Activated T-cell treated with anti-CD3 and anti-CD28 coated beads, Interleukin-2, amount 50 U/mL, for 72 hours (primary cell): ENCODE measurements around the gene BDH1. TPM values are rescaled to one million over a fixed set of nuclear protein-coding genes. Genes with fewer than 3 reads are reported as not detected.
"Not testable (repeated sequence)": the region's sequence is repeated elsewhere in the genome, so short reads cannot be mapped to it uniquely, and the experiment has no call there.

ENCODE experiments used
- ATAC-seq, 2 donors: fragments of 150-1000 bp; cut with Tn5 transposase; replicated peaks in 1 of 2; 2 replicates each; pipeline ENCODE4 v1.10.0; 2021; ENCODE audit warnings: moderate library complexity in 2 of 2, mild to moderate bottlenecking in 1 of 2
- DNase-seq, 2 donors: peaks; one replicate each; pipeline ENCODE4 v3.0.0; 2021 to 2022; ENCODE audit warnings: mixed read lengths in 1 of 2
- H3K27ac Mint-ChIP-seq: one replicate; pipeline ENCODE4 v1.8.0; 2022; ENCODE audit warnings: mild to moderate bottlenecking, moderate library complexity, mixed read lengths
- H3K27me3 Mint-ChIP-seq: one replicate; pipeline ENCODE4 v1.8.0; 2022; ENCODE audit warnings: low read depth, mixed read lengths
- H3K36me3 Mint-ChIP-seq, 2 donors: one replicate each; pipeline ENCODE4 v1.8.0; 2022; ENCODE audit warnings: mixed read lengths in 2 of 2, mild to moderate bottlenecking in 1 of 2; ENCODE audit not compliant: insufficient read depth in 2 of 2
- H3K4me1 Mint-ChIP-seq: one replicate; pipeline ENCODE4 v1.8.0; 2022; ENCODE audit warnings: low read depth, mixed read lengths
- H3K4me3 Mint-ChIP-seq, 2 donors: one replicate each; pipeline ENCODE4 v1.8.0; 2022; ENCODE audit warnings: mild to moderate bottlenecking in 2 of 2, mixed read lengths in 2 of 2, moderate library complexity in 2 of 2
- H3K9me3 Mint-ChIP-seq, 2 donors: one replicate each; pipeline ENCODE4 v1.8.0; 2022; ENCODE audit warnings: mixed read lengths in 2 of 2
- total RNA-seq, 2 donors: library from RNA; stranded (reverse); gene quantifications; one replicate each; pipeline ENCODE4 v1.2.3, GENCODE V29; 2022

The BDH1 gene
- total RNA-seq, 2 donors from 2014 or later, result 76.9 to 92.5 TPM

DNA sequence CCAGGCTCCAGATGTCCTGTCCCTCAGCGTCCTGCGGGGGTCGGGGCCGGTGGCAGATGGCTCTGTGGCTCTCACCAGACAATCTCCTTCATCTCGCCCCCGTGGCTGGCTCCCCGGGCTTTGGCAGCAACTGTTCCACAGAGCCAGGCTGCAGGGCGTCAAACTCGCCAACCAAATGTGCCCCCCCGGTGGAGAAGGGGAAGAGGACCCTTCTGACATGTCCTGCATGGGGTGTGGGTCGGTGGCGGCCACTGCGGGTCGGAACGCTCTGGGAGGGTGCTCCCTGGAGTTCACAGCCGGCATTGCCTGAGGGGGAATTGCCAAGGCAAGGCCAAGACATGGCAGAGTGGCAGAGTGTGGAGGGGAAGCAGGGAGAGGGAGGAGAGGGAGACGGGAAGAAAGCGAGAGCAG, 36.0 kb downstream of the BDH1 start:
- peaks cover 0 to 3% of the 10 kb centered on the region in 2 donors for H3K9me3 Mint-ChIP-seq
- no peak overlapping the region for H3K4me3 Mint-ChIP-seq
- H3K27me3 Mint-ChIP-seq, result no peaks in the 10 kb centered on the region
- H3K36me3 Mint-ChIP-seq, result peaks cover 9 to 28% of the 10 kb centered on the region in 2 donors
- peaks cover 16% of the 10 kb centered on the region for H3K4me1 Mint-ChIP-seq
- DNase-seq, result no peak
- ATAC-seq, result no peak
- no peak overlapping the region for H3K27ac Mint-ChIP-seq

DNA sequence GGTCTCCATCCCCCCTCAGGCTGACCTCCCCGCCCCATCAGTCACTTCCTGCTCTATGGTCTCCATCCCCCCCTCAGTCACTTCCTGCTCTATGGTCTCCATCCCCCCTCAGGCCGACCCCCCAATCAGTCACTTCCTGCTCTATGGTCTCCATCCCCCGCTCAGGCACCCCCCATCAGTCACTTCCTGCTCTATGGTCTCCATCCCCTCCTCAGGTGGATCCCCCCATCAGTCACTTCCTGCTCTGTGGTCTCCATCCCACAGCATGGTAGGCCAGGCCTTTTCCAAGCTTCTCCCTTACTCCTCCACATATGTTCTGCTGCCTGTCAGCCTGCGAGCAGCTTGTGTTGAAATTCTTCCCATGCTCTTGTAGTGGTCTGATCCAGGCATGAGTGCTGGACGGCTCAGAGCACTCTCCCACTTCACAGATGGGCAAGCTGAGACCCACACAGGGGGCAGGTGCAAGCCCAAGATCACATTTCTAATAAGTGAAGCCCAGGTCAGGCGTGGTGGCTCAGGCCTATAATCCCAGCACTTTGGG, 36.8 kb downstream of the BDH1 start:
- ATAC-seq, result no peak
- Mint-ChIP-seq H3K9me3 (peaks cover 0 to 3% of the 10 kb centered on the region in 2 donors), H3K4me1 (peaks cover 16% of the 10 kb centered on the region), H3K27me3 (no peaks in the 10 kb centered on the region), H3K36me3 (peaks cover 9 to 24% of the 10 kb centered on the region in 2 donors), H3K27ac (peak overlapping the region; percentile 29), H3K4me3 (no peak overlapping the region)
- no peak for DNase-seq

DNA sequence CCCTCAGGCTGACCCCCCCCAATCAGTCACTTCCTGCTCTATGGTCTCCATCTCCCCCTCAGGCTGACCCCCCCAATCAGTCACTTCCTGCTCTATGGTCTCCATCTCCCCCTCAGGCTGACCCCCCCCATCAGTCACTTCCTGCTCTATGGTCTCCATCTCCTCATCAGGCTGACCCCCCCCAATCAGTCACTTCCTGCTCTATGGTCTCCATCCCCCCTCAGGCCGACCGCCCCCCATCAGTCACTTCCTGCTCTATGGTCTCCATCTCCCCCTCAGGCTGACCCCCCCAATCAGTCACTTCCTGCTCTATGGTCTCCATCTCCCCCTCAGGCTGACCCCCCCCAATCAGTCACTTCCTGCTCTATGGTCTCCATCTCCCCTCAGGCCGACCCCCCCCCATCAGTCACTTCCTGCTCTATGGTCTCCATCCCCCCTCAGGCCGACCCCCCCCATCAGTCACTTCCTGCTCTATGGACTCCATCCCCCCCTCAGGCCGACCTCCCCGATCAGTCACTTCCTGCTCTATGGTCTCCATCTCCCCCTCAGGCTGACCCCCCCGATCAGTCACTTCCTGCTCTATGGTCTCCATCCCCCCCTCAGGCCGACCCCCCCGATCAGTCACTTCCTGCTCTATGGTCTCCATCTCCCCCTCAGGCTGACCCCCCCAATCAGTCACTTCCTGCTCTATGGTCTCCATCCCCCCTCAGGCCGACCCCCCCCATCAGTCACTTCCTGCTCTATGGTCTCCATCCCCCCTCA, 37.7 kb downstream of the BDH1 start:
- Mint-ChIP-seq H3K36me3 (peaks cover 9 to 25% of the 10 kb centered on the region in 2 donors), H3K4me1 (peaks cover 16% of the 10 kb centered on the region)
- H3K27me3 Mint-ChIP-seq, H3K9me3 Mint-ChIP-seq, DNase-seq, ATAC-seq, H3K27ac Mint-ChIP-seq, H3K4me3 Mint-ChIP-seq: not testable (repeated sequence)

DNA sequence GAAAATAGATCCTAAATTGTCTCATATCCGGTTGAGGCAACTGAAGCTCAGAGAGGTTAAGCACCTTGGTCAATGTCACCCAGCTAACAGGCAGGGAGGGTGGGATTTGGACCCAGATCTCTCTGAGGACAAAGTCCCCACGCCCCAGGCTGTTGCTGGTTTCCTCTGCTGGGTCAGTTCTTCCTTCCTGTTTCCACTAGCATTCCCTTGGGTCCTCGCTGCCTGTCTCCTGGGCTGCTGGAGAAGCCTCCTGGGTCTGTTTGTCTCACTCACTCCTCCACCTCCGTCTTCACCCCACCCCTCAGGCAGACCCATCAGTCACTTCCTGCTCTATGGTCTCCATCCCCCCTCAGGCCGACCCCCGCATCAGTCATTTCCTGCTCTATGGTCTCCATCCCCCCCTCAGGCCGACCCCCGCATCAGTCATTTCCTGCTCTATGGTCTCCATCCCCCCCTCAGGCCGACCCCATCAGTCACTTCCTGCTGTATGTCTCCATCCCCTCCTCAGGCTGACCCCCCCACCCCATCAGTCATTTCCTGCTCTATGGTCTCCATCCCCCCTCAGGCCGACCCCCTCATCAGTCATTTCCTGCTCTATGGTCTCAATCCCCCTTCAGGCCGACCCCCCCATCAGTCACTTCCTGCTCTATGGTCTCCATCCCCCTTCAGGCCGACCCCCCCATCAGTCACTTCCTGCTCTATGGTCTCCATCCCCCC, 38.7 kb downstream of the BDH1 start:
- peaks cover 8 to 21% of the 10 kb centered on the region in 2 donors for H3K36me3 Mint-ChIP-seq
- H3K27ac Mint-ChIP-seq, result peak overlapping the region; percentile 38
- H3K4me1 Mint-ChIP-seq, result peaks cover 16% of the 10 kb centered on the region
- not testable (repeated sequence) for H3K4me3 Mint-ChIP-seq, H3K27me3 Mint-ChIP-seq, H3K9me3 Mint-ChIP-seq
- DNase-seq (peak in 1 of 2 donors; percentile 21), ATAC-seq (peak in 1 of 2 donors; percentile 25)

DNA sequence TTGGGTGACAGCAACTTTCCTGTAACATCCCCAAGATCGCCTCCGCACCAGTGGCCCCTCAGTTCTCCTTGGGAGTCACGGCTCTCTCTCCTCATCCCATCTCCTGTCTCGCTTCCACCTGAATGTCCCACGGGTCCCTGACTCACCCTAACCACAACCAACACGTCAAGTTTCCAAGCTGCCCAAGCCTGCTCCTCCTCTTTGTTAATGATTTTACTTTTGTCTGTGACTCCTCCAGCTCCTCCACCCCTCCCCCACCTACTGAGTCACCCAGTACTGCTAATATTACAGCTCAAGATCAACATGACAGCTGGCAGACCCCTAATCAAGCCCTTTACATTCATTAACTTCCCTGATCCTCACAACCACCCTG, 39.3 kb downstream of the BDH1 start:
- H3K4me3 Mint-ChIP-seq, result peak overlapping the region in 1 of 2 donors; percentile 11

DNA sequence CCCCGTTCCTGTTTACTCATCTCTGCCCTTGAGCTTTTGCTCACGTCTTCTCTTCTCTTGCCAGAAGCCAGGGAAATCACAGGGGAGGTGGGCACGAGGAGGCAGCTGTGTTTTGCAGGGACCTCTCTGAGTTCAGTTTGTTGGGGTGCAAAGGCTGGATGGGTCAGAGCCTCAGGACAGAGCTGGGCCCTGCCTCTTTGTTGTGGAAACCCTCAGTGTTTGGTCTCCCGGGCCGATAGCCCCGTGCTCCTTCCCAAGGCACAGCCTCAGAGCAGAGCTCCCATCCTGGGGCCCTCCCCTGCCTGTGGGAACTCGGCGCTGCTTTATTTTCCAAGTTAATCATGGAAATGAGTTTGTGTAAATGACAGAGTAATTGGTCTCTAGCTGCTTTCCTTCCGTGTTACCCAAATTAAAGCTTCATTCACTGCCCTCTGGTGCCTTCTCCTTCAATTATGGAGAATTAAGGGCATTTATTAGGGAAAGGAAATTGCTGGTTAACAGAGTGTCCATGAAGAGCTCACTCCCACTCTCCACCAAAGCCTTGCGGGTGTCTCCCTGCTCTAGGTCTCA, 40.9 kb downstream of the BDH1 start:
- H3K27me3 Mint-ChIP-seq, result no peaks in the 10 kb centered on the region
- peaks cover 0 to 3% of the 10 kb centered on the region in 2 donors for H3K9me3 Mint-ChIP-seq
- H3K4me3 Mint-ChIP-seq, result no peak overlapping the region
- peaks cover 20% of the 10 kb centered on the region for H3K4me1 Mint-ChIP-seq
- H3K27ac Mint-ChIP-seq, result no peak overlapping the region
- ATAC-seq (no peak), DNase-seq (no peak)
- H3K36me3 Mint-ChIP-seq, result peaks cover 7 to 25% of the 10 kb centered on the region in 2 donors

More for the DNA sequence above, 39.3 kb downstream of the BDH1 start:
- Mint-ChIP-seq H3K9me3 (peaks cover 0 to 3% of the 10 kb centered on the region in 2 donors), H3K27ac (peak overlapping the region; percentile 5), H3K36me3 (peaks cover 7 to 23% of the 10 kb centered on the region in 2 donors), H3K4me1 (peaks cover 16% of the 10 kb centered on the region), H3K27me3 (no peaks in the 10 kb centered on the region)
- DNase-seq (peak in 1 of 2 donors; percentile 25), ATAC-seq (peak; percentile 14 to 29)

DNA sequence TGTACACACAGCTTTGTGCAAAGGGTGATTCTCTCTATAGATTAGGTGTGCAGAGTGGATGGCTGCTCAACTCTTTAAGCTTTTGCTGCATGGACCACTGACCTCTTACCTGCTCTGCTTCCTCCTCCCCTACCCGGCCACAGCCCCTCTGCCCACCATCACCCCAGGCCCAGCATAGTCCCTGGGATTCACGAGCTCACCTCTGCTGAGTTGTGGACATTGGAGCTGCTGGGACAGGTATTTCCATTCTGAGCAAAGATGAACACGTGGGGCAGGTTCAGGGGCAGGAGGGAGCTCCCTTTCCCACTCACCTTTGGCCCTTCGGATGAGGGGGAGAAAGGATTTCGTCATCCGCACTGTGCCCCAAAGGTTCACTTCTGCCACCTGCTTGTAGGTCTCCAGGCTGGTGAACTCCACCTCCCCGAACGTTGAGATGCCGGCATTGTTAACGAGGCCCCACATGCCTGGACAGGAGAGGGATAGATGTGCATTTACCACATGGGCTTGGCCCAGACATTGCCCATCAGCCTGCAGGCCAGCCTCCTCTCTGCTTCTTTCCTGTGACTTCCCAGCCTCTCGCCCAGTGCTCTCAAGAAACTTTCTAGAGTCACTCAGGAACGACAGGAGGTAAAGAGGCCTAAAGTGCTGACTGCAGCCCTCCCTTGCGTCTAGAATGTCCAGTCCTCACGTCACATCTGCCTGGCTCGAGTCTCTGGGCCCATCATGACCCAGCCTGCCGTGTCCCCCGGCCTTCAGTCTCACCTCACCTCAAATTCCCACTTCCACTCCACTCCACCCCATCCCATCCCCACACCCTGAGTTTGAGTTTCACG, 41.6 kb downstream of the BDH1 start:
- peaks cover 0 to 3% of the 10 kb centered on the region in 2 donors for H3K9me3 Mint-ChIP-seq
- no peaks in the 10 kb centered on the region for H3K27me3 Mint-ChIP-seq
- peaks cover 19% of the 10 kb centered on the region for H3K4me1 Mint-ChIP-seq
- no peak for ATAC-seq
- peaks cover 7 to 23% of the 10 kb centered on the region in 2 donors for H3K36me3 Mint-ChIP-seq
- peak overlapping the region; percentile 63 for H3K27ac Mint-ChIP-seq
- no peak for DNase-seq
- H3K4me3 Mint-ChIP-seq, result no peak overlapping the region

DNA sequence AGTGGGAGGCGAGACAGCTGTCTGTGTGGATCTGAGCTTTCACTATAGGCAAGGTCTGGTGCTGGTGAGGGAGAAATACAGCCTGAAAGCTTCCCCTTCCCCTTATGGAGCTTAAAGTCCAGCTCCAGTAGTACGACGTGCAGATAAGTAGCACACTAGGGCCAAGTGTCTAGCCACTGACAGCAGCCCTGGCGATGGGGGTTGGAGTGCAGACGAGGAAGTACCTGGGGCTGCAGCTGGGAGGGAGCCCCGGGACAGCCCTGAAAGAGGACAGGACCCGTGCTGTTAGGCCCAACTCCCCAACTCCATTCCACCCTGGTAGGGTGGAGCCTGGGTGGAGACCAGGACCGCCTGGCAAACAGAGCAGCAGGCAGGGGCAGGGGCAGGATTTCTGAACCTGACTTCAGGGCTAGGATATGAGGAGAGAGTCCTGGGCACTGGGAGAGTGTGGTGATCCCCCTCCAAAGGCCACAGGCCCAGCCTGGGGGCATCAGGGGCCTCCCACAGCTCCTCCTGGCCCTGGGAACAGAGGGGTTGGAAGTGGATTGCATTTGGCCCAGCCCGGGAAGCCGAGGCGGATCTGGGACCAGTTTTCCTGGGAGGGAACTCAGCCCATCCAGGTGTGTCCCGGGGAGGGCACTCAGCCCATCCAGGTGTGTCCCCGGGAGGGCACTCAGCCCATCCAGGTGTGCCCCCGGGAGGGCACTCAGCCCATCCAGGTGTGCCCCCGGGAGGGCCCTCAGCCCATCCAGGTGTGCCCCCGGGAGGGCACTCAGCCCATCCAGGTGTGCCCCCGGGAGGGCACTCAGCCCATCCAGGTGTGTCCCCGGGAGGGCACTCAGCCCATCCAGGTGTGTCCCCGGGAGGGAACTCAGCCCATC, 42.8 kb downstream of the BDH1 start:
- Mint-ChIP-seq H3K27ac (no peak overlapping the region), H3K9me3 (no peaks in the 10 kb centered on the region), H3K27me3 (no peaks in the 10 kb centered on the region), H3K36me3 (peaks cover 4 to 20% of the 10 kb centered on the region in 2 donors), H3K4me1 (peaks cover 15% of the 10 kb centered on the region), H3K4me3 (no peak overlapping the region)
- ATAC-seq, result no peak
- DNase-seq, result no peak

DNA sequence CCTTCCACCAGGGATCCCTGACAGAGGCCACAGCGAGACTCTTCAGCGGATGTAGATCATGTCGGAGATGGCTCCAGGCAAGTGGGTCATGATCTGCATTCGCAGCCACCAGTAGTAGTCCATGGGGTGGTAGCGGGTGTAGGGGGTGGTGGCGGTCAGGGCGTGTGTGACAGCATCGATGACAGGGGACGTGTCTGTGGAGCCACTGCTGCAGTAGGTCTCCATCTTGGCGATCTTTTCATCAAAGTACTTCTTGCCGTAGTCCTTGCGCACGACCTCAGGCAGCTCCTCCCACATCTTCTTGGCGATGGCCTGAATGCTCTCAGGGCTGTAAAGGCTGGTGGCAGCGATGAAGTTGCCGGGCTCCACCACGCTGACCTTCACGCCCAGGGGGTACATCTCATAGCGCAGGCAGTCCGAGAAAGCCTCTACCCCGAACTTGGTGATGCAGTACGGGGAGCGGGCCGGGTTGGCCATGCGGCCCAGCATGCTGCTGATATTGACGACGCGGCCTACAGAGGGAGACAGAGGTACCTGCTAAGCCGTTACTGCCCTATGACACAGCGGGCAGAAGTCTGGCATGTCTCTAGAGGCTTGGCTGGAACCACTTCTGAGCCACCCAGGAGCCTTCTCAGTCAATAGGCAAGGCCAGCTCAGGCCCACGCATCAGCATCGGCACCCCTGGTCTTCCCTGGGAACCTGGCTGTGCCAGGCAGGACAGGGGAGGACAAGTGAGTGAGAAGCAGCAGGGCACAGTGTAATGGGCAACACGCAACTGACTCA, 43.7 kb downstream of the BDH1 start:
- Mint-ChIP-seq H3K4me3 (no peak overlapping the region), H3K4me1 (peaks cover 13% of the 10 kb centered on the region), H3K27ac (no peak overlapping the region), H3K36me3 (peaks cover 4 to 20% of the 10 kb centered on the region in 2 donors), H3K9me3 (no peaks in the 10 kb centered on the region), H3K27me3 (no peaks in the 10 kb centered on the region)
- DNase-seq (no peak), ATAC-seq (no peak)

DNA sequence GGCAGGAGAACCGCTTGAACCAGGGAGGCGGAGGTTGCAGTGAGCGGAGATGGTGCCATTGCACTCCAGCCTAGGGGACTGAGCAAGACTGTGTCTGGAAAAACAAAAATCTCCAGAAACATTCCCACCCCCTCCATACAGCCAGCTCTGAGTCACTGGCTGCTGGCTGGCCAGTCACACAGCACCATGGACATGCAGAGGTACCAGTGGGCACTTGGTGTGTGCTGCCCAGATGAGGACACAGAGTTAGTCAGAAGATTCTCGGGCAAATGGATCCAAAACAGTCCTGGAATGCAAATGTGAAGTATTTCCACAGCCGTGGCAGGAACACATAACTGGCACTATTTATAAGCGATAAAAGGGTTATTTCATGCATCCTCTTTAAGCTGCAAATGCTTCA, 44.6 kb downstream of the BDH1 start:
- Mint-ChIP-seq H3K27me3 (no peaks in the 10 kb centered on the region), H3K9me3 (no peaks in the 10 kb centered on the region), H3K4me3 (no peak overlapping the region), H3K36me3 (peaks cover 3 to 13% of the 10 kb centered on the region in 2 donors), H3K4me1 (peaks cover 5% of the 10 kb centered on the region), H3K27ac (no peak overlapping the region)
- ATAC-seq (no peak), DNase-seq (no peak)

DNA sequence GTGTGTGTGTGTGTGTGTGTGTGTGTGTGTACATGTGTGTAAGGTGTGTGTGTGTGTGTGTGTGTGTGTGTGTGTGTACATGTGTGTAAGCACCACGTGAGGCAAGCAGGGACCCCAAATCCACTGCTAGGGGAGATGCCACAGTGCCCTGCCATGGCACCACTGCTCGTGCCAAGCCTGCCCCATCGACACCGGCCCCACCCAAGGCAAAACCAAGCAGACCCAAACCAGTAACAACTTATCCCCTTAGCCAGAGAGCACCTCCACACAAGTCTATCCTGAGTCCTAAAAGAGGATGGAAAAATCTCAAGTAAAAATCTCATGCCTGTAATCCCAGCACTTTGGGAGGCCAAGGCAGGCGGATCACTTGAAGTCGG, 45.1 kb downstream of the BDH1 start:
- H3K4me3 Mint-ChIP-seq, result no peak overlapping the region
- no peak for DNase-seq
- H3K9me3 Mint-ChIP-seq, result no peaks in the 10 kb centered on the region
- no peaks in the 10 kb centered on the region for H3K27me3 Mint-ChIP-seq
- no peak overlapping the region for H3K27ac Mint-ChIP-seq
- H3K36me3 Mint-ChIP-seq, result peaks cover 3 to 10% of the 10 kb centered on the region in 2 donors
- no peak for ATAC-seq
- peaks cover 5% of the 10 kb centered on the region for H3K4me1 Mint-ChIP-seq
